Chondrocyte (in vitro differentiated cells): ENCODE results near the gene TMEM119. TPM values are rescaled to one million over a fixed set of nuclear protein-coding genes. Genes with fewer than 3 reads are reported as not detected.

Source experiments
- DNase-seq: peaks from one replicate; pipeline ENCODE4 v3.0.0; 2021; ENCODE audit warnings: mixed read lengths, low spot score
- H3K27ac Mint-ChIP-seq: one replicate; pipeline ENCODE4 v1.8.0; 2021; ENCODE audit warnings: mild to moderate bottlenecking, moderate library complexity, mixed read lengths; ENCODE audit not compliant: unreplicated experiment
- H3K27me3 Mint-ChIP-seq: 2 replicates; pipeline ENCODE4 v1.8.0; 2021; ENCODE audit warnings: low read depth, mixed read lengths
- H3K36me3 Mint-ChIP-seq: 2 replicates; pipeline ENCODE4 v1.8.0; 2021; ENCODE audit warnings: low read depth, mixed read lengths
- H3K4me1 Mint-ChIP-seq: 2 replicates; pipeline ENCODE4 v1.8.0; 2021; ENCODE audit warnings: low read depth, mild to moderate bottlenecking, mixed read lengths
- H3K4me3 Mint-ChIP-seq: one replicate; pipeline ENCODE4 v1.8.0; 2021; ENCODE audit warnings: mild to moderate bottlenecking, moderate library complexity, mixed read lengths; ENCODE audit not compliant: unreplicated experiment
- H3K9me3 Mint-ChIP-seq: 2 replicates; pipeline ENCODE4 v1.8.0; 2021; ENCODE audit warnings: low read depth, mixed read lengths
- CTCF ChIP-seq: fragments of 200-600 bp; sonication (generic); IDR thresholded peaks from 2 replicates; pipeline ENCODE4 v1.5.0; 2021; ENCODE audit warnings: antibody characterized with exemption, mild to moderate bottlenecking, moderate library complexity
- total RNA-seq: library from RNA; stranded (reverse); gene quantifications from 3 replicates; pipeline ENCODE4 v1.2.1, GENCODE V29; 2021

TMEM119 gene
- total RNA-seq, 1 donor from 2014 or later, result 48.3 TPM

DNA sequence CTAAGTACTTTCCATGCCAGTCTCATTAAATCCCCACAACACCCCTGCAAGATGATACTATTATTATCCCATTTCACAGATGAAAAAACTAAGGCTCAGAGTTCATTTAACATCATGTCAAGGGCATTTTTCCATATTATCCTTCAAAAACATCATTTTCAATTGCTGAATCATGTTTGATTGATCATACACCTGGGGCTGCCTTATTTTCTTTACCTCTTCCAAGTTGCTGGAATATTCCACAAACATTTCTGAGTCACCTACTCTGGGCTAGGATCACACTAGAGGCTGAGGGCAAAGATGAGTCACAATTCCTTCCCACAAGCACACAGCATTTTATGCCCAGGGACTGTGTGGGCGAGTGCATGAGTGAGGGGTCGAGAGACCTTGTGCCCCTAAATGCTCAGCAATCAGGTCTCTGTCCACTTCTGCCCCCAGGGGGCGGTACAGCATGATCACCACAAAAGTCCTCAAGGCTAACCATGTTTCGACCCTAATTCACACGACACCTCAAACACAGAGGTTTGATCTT, 14.1 kb upstream of the TMEM119 start:
- no peak for DNase-seq
- H3K4me1 Mint-ChIP-seq, result peaks cover 45% of the 10 kb centered on the region
- no peak overlapping the region for H3K4me3 Mint-ChIP-seq
- TF ChIP-seq CTCF, result peak; percentile 73
- peak overlapping the region; percentile 29 for H3K27ac Mint-ChIP-seq
- H3K9me3 Mint-ChIP-seq, result peaks cover 4% of the 10 kb centered on the region
- peaks cover 3% of the 10 kb centered on the region for H3K36me3 Mint-ChIP-seq
- no peaks in the 10 kb centered on the region for H3K27me3 Mint-ChIP-seq

DNA sequence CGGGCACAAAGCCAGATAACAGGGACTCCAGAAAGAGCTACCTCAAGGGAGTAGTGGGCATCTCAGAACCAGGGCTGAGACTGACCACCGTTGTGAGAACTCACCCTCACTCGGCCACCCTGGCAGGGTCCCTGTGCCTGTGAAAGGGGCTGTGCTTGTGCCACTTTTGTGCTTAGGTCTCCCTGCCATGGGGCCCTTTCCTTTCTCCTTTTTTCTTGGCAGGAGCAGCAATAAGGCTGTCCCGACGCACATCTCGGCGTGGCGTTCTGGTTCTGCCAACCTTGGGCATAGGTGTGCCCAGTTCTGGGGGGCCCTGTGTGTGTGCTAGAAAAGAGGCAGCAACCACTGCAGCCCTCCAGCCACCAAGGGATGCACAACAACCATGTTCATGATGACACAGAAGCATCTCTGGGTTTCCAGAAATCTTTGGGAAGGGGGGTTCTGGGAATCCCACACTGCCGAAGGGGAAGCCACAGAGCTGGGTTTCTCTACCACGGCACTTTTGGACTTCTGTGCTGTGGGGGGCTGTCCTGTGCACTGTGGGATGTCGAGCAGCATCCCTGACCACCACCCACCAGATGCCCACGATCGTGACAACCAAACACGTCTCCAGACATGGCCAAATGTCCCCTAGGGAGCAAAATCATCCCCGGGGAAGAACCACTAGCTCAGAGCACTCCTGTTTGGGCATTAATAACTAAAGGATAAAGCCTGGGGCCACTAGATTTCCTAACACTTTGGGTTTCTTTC, 13.1 kb upstream of the TMEM119 start:
- Mint-ChIP-seq H3K27me3 (no peaks in the 10 kb centered on the region), H3K9me3 (peaks cover 4% of the 10 kb centered on the region), H3K4me3 (no peak overlapping the region), H3K27ac (no peak overlapping the region), H3K36me3 (no peaks in the 10 kb centered on the region), H3K4me1 (peaks cover 41% of the 10 kb centered on the region)
- DNase-seq, result no peak
- TF ChIP-seq CTCF, result no peak

GRCh38 chr12:108610336-108610815, 12.5 kb upstream of the TMEM119 start:
- Mint-ChIP-seq H3K4me3 (no peak overlapping the region), H3K9me3 (no peaks in the 10 kb centered on the region), H3K27ac (no peak overlapping the region), H3K4me1 (peaks cover 45% of the 10 kb centered on the region), H3K27me3 (no peaks in the 10 kb centered on the region), H3K36me3 (no peaks in the 10 kb centered on the region)
- no peak for TF ChIP-seq CTCF
- DNase-seq, result no peak

DNA sequence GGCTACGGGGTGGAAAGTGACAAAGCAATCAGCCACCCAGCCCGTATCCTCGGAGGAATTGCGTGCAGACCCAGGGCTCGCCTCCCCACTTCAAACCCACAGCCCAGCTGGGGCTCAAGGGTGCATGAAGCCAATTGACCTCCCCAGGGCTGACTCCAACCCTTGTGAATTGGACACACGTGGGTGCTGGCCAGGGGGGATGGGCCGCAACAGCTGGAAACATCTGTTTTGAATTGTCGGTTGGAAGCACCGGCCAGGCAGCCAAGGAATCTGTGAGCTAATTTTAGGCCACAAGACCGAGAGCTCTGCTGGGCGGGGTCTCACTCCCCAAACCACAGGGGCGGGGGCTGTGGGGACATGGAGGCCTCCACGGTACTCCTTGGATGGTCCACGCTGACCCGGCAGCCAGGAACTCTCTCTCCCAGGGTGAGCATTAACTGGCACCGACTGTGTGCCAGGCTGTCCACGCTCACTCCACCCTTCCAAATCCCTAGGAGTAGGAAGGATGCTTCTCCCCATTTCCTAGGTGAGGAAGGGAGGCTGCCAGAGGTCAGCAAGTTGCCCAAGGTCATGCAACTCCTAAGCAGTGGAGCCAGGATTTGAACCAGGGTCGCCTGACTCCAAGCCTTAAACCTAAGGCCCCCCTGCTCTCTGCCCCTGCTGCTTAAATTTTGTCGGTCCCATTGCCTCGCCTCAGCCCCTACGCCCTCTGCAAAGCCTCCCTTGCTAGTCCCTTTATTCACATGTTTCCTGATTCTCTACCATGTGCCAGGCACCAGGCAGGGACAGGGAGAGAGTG, 11.9 kb upstream of the TMEM119 start:
- H3K27me3 Mint-ChIP-seq, result no peaks in the 10 kb centered on the region
- TF ChIP-seq CTCF, result no peak
- DNase-seq, result no peak
- H3K27ac Mint-ChIP-seq, result peak overlapping the region; percentile 12
- peaks cover 51% of the 10 kb centered on the region for H3K4me1 Mint-ChIP-seq
- no peak overlapping the region for H3K4me3 Mint-ChIP-seq
- no peaks in the 10 kb centered on the region for H3K9me3 Mint-ChIP-seq
- H3K36me3 Mint-ChIP-seq, result no peaks in the 10 kb centered on the region

DNA sequence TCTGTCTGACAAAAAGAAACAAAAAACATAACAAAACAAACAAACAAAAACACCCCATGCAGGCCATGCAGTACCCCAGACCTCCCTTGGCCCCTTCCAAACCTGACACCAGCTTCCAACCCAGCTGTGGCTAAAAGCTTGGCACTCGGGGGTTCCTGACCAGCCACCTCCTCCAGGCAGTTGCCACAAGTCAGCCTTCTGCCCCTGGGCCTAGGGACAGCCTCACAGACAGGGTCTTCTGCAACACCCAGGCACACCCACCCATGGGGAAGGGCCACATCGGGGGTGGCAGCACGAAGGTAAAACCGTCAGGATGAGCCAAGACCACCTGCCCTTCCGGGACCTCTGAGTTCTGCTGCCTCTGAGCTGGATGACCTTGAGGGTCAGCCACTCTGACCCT, 10.7 kb upstream of the TMEM119 start:
- H3K4me3 Mint-ChIP-seq, result no peak overlapping the region
- H3K27me3 Mint-ChIP-seq, result no peaks in the 10 kb centered on the region
- no peaks in the 10 kb centered on the region for H3K9me3 Mint-ChIP-seq
- TF ChIP-seq CTCF, result no peak
- peaks cover 57% of the 10 kb centered on the region for H3K4me1 Mint-ChIP-seq
- H3K27ac Mint-ChIP-seq, result no peak overlapping the region
- DNase-seq, result no peak
- no peaks in the 10 kb centered on the region for H3K36me3 Mint-ChIP-seq
